GM21515 (cell line): ENCODE measurements around the gene TBC1D22A.

Source experiments
- ATAC-seq: cut with Tn5 transposase; IDR thresholded peaks from one replicate; pipeline ENCODE4 v1.9.1; 2021; ENCODE audit not compliant: unreplicated experiment

Gene TBC1D22A

GRCh38 chr22:46923394-46923793 lies 160.9 kb downstream of the TBC1D22A start:
- ATAC-seq: no peak

DNA sequence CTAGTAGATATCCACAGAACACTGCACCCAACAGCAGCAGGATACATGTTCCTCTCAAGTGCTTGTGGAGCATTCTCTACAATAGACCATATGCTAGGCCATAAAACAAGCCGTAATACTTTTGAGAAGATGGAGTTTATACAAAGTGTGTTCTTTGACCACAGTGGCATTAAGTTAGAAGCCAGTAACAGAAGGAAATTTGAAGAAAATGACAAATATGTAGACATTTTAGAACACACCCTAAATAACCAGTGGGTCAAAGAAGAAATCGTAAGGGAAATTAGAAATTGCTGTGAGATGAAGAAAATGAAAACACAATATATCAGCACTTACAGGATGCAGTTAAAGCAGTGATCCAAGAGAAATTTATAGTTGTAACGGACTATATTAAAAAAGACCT lies 163.4 kb downstream of the TBC1D22A start:
- no peak for ATAC-seq

DNA sequence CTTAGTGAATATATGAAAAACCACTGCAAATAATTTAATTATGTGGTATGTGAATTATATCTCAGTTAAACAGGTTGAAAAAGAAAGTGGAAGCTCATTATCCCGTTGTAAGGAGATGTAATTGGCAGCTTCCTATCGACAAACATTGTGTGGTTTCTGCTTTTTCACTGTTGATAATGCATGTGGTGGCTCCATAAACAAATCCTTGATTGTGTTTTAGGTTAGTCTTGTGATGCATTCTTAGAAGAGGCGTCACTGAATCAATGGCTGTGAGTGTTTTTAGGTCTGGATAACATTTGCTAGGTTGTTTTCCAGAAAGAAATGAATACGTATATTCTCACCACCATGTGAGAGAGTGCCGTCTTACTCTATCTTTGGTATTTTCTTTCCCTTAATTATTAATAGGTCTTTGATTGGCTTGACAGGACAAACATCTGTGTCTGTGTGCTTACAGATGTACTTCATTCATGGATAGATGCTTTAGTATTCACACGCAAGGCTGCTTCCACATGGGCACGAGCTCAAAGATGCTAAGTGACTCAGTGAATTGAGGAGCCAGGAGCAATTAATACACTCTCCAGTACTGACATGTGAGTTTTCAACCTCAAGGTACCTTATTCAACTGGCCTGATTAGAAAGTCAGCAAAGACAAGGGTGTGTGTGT lies 166.7 kb downstream of the TBC1D22A start:
- no peak for ATAC-seq

DNA sequence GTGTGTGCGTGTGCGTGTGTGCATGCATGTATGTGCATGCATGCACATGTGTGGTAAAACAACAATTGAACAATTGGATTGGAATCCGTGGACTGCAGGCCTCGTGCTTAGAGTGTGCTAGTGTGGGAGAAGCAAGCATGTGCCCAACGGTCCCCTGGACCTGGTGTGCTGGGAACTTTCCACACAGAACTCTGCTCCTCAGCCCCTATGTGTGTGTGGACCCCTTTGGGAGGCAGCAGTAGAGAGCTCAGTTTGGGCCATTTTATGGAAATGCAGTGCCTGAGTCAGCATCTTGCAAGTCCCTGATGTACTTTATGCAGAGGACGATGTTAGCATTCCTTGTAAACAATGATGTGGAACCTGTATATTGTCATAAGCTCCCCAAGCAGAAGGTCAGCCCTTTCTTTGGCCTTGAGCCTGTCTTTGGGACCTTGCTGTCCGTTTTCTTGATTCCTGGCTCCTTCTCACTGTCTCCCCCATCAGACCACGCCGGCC lies 167.3 kb downstream of the TBC1D22A start:
- no peak for ATAC-seq

GRCh38 chr22:46931414-46931813 lies 169.0 kb downstream of the TBC1D22A start:
- no peak for ATAC-seq

GRCh38 chr22:46931881-46932280 lies 169.4 kb downstream of the TBC1D22A start:
- no peak for ATAC-seq

- ATAC-seq: no peak
Observed at GRCh38 chr22:46933040-46933930, 170.8 kb downstream of the TBC1D22A start.

DNA sequence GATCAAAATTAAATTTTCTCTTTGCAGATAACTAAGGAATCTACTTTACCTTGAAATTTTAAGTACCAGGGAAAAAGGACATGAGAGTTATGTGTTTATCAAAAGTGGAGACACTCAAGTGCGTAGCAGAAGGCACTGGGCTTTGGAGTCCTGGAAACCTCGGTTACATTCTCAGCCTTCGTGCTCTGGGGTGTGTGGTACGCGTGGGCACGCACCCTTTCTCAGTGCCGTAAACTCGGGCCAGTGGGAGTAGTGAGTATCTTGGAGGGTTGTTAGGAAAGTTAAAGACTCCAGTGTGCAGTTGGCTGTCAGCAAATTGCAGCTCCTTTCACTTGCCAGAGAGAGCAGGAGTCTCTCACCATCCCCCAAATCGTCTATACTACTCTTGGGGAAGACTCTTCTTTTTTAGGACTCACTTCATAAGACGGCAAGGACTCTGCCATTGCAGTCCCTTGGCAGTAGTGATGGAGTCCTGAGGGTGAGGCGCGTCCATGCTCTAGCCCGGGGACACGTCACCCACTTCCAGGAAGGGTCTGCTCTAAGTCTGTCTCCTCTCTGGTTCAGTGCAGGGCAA lies 171.8 kb downstream of the TBC1D22A start:
- ATAC-seq: no peak

DNA sequence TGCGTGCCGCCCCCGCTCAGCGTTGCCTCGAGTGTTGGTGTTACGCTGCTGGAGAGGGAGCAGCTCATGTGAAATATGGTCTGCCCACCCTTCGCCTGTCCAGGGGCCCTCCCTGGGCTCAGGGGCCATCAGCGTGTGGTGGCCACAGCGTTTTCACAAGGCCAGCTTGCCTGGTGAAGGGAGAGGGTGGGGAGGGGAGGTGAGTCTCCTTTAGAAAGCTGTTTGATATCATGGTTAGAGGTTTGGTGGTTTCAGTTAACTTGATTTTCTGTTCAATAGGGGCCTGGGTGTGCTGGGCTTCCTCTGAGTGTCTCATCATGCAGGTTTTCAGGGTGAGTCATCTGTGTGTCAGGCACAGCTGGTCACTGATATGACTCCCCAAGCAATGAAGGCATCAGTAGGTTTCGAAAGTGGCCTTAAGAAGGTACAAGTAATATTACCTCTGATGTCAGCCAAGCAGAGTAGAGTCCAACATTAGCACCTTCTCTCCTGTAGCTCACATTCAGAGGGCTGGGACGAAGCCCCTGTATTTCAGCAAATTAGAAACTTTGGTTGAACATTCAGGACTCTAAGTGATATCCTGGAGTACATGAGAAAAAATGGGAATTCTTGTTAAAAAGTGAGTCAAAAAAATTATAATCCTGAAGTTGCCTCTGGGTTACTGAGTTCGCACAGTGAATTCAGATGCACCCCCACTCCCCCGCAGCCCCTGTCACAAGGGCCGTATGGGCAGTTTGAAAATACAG lies 172.5 kb downstream of the TBC1D22A start:
- no peak for ATAC-seq

- ATAC-seq: no peak
Observed at GRCh38 chr22:46935506-46936377, 173.3 kb downstream of the TBC1D22A start.

- ATAC-seq: no peak
Observed at GRCh38 chr22:46936378-46936903, 174.0 kb downstream of the TBC1D22A start.

DNA sequence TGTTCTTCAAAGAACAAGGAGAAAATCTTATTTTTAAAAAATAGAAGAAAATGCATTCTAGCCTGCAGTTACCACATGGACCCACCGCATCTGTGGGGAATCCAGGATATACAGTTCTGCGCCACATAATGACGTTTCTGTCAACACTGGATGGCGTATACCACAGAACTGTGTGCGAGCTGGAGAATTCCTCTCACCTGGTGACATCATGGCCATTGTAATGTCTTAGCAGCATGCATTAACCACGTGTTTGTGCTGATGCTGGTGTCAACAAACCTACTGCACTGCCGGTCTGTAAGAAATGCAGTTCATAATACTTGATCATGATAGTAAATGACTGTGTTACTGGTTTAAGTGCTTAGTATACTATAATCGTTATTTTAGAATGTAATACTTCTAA lies 174.7 kb downstream of the TBC1D22A start:
- ATAC-seq: no peak

- no peak for ATAC-seq
Observed at GRCh38 chr22:46937939-46938338, 175.5 kb downstream of the TBC1D22A start.

DNA sequence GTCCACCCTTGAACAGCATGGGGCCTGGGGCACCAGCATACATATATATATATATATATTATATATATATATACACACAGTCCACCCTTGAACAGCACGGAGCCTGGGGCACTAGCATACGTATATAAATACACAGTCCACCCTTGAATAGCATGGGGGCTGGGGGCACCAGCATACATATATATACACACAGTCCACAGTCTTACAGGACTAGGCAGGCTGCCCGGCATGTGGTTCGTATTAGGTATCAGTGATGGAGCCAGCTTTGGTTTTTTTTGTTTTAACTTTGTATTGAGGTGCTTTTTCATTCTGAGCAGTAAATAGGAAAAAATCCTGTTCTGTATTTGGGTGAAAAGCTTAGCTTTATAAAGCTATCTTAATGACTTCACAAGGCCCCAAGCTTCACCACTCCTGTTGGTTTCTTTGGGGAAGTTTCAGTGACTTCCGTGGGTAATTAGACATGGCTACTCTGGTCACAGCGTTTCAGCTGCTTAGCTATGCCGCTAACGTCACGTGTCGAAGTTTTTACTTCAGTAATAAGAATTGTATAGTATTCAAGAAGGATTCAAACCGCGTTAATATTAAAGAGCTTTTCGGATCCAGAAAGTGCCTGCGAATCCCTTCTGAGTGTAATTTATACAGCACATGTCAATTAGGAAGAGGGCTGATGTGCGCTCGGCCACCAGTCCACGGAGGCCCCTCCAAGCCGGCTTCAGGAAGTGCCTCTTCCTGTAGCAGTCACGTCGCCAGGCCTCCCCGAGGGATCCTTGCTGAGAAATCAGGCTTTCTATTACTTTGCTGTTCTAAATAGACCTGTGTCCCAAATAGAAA lies 179.7 kb downstream of the TBC1D22A start:
- no peak for ATAC-seq

DNA sequence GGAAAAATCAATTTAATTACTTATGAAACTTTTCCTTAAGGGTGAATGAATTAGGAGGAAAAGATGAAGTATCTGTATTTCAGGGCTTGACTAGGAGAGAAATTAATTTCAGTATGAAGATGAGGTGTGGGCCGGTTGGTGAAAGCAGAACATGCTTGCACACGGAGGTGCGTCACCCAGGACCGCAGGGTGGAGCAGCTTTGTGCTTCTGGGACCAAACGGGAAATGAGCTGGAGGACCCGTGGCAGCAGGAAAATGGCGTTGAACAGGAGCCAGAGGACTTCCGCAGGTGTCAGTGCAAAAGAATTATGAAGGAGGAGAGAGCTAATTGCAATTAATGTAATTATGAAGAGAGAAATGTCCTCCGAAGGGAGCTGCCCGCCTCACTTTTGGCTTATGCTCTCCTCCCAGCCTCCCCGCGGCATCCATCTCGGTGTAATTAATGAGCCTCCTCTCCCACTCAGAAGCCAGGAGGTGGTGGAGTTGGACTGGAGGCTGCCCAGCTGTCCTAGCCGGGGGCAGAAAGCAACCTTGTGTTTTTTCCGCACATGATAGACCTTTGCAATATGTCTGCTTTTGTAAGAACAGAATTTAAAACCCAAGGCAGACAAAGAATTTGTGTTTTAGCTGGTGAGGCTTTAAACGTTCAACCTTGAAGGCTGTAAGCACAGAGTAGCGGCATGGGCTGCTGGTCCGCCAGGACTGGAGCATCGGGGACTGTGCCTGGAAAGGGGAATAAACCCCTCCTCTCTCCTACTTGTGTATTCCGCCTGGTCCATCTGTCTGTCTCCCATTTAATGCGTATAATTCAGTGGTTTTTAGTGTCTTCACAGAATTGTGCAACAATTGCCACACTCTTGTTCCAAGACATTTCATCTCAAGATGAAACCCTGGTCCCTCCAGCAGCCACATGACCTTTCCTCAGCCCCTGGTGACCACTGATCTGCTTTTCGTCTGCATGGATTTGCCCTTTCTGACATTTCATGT lies 180.6 kb downstream of the TBC1D22A start:
- no peak for ATAC-seq

GRCh38 chr22:46945481-46945880 lies 183.0 kb downstream of the TBC1D22A start:
- no peak for ATAC-seq

- ATAC-seq: no peak
Observed at GRCh38 chr22:46946383-46946962, 184.0 kb downstream of the TBC1D22A start.
